ENCODE results near the gene DBET.
"Not testable (repeated sequence)": the region's sequence is repeated elsewhere in the genome, so short reads cannot be mapped to it uniquely, and the experiment has no call there.

- TF ChIP-seq POLR2AphosphoS5 (IDR thresholded peaks at IDR 0.05; ENCODE audit: borderline replicate concordance, low read depth, low read length); EZH2 (IDR thresholded peaks at IDR 0.05); FOXP2 (optimal IDR thresholded peaks at IDR 0.05; ENCODE audit: control extremely low read depth, extremely low read length, insufficient read depth): not testable (repeated sequence)
Measured at GRCh38 chr4:190101525-190101924, 37.2 kb downstream of the DBET start.
